ENCODE measurements around the gene KIF7.

DNA sequence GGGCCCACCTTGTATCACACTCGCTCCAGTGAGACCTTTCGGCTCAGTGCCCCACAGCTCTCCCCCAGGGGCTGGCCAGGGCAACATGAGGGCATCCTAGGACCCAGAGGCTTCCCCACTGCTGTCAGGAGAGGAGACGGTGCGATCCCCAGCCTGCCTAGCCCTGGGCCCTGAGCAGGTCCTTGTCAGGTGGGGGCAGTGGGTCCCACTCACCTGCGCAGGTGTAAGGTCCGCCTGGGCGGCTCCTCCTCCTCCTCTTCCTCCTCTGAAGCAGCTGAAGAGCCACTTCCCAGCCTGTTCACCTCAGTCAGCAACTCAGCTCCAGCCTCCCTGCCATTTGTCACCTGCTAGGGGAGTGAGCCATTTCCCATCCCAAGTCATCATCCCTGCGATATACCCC, 9.6 kb downstream of the KIF7 start:
- TF ChIP-seq, protein P1, sequence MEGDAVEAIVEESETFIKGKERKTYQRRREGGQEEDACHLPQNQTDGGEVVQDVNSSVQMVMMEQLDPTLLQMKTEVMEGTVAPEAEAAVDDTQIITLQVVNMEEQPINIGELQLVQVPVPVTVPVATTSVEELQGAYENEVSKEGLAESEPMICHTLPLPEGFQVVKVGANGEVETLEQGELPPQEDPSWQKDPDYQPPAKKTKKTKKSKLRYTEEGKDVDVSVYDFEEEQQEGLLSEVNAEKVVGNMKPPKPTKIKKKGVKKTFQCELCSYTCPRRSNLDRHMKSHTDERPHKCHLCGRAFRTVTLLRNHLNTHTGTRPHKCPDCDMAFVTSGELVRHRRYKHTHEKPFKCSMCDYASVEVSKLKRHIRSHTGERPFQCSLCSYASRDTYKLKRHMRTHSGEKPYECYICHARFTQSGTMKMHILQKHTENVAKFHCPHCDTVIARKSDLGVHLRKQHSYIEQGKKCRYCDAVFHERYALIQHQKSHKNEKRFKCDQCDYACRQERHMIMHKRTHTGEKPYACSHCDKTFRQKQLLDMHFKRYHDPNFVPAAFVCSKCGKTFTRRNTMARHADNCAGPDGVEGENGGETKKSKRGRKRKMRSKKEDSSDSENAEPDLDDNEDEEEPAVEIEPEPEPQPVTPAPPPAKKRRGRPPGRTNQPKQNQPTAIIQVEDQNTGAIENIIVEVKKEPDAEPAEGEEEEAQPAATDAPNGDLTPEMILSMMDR (IDR thresholded peaks at IDR 0.05) = no peak
- no peak for TF ChIP-seq POLR2A (IDR thresholded peaks at IDR 0.05)
